ENCODE data around the gene HP1BP3. TPM values are rescaled to one million over a fixed set of nuclear protein-coding genes. Genes with fewer than 3 reads are reported as not detected.

The HP1BP3 gene
- total RNA-seq, 1 donor from 2014 or later, result 267 TPM

DNA sequence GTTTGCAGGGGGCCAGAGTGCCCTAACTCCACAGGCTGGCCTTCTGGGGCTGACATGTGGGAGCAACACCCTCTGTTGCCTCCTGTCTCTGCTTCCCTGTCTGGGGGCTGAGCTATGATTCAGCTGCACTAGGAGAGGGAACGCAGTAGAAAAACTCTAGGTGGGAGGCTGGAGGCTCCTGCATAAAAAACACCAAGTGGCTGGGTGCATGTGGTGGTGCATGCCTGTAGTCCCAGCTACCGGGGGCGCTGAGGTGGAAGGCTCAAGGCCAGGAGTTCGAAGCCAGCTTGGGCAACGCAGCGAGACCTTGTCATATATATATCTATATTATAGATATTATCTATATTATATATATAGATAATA is 74.9 kb downstream of the HP1BP3 start:
- intact Hi-C loops (cut with micrococcal nuclease), result no loop called here

- intact Hi-C loops (cut with micrococcal nuclease), result no loop called here
These were observed 75.6 kb downstream of the HP1BP3 start for GRCh38 chr1:20711285-20712214.

GRCh38 chr1:20710469-20711284 is 76.4 kb downstream of the HP1BP3 start:
- intact Hi-C loops (cut with micrococcal nuclease), result no loop called here

DNA sequence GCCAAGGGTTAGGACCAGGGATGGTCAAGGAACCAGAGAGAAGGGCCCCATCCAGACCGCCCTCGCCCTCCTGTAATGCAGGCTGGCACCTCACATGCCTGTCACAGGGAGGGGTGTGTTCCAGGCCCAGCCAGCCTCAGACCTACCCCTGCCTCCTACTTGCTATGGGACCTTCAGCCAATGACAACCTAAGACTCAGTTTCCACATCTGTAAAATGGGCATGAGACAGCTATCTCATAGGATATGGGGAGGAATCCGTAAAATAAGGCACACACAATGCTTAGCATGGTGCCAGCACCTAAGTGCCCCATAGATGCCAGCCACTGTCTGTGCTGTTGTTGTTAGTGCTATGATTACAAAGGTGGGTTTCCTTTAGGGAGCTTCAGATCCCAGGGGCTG is 77.2 kb downstream of the HP1BP3 start:
- intact Hi-C loops (cut with micrococcal nuclease), result no loop called here

DNA sequence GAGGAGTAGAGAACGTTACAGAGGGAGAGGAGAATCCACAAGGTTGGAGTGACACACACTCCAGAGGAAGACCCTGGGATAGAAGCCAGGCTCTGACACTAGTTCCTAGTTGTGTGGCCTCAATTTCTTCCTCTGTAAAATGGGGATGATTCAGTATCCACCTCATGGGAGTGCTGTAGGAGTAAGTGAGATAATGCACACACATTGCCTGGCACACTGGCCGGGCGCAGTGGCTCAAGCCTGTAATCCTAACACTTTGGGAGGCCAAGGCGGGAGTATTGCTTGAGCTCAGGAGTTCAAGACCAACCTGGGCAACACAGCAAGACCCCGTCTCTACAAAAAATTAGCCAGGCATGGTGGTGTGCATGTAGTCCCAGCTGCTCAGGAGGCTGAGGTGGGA is 78.2 kb downstream of the HP1BP3 start:
- intact Hi-C loops (cut with micrococcal nuclease), result no loop called here

DNA sequence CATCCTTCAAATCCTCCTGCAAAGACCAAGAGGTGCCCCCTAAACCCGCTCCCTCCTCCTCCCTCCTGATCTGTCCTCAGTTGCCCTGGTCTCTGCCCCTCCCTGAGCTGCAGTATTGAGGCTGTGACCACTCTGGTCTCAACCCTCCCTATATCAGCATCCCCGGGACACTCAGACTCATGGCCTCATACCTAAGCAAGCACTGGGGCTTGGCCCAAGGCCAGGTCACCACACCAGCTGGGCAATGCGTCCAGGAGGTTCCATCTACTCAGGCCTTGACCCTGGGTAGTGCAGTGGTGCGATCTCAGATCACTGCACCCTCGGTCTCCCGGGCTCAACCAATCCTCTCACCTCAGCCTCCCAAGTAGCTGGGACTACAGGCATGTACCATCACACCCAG is 79.0 kb downstream of the HP1BP3 start:
- intact Hi-C loops (cut with micrococcal nuclease), result no loop called here

DNA sequence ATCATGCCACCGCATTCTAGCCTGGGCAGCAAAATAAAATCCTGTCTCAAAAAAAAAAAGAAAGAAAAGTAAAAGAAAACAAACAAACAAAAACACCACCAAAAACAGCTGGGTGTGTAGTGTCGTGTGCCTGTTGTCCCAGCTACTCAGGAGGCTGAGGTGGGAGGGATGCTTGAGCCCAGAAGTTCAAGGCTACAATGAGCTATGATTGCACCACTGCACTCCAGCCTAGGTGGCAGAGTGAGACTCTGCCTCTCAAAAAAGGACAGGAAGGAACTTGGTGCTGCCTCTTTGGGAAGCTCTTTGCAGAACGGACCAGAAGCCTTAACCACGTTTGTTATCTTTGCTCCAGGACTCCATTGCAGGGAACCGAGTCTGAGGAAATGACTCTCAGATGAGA is 80.3 kb downstream of the HP1BP3 start:
- intact Hi-C loops (cut with micrococcal nuclease), result no loop called here

GRCh38 chr1:20705203-20705755 is 81.8 kb downstream of the HP1BP3 start:
- intact Hi-C loops (cut with micrococcal nuclease), result no loop called here

- intact Hi-C loops (cut with micrococcal nuclease), result no loop called here
These were observed 82.5 kb downstream of the HP1BP3 start for GRCh38 chr1:20704390-20705202.

DNA sequence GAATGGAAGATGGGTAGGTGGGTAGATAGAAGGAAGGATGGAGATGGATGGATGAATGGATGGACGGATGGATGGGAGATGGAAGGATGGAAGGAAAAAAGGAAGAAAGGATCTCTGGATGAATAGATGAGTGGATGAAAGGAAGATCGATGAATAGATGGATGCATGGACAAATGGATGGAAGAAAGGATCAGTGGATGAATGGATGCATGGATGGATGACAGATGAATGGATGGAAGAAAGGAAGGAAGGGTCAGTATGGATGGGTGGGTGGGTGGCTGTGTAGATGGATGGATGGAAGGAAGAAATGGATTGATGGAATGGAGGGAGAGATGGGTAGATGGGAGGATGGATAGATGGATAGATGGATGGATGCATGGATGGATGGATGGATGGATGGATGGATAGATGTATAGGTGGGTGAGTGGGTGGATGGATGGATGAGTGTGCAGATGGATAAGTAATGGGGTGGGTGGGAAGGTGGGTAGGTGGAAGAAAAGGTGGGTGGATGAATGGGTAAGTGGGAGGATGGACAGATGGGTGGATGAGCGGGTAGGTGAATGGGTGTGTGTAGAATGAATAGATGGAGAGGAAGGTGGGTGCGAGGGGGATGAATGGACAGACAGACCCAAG is 83.9 kb downstream of the HP1BP3 start:
- intact Hi-C loops (cut with micrococcal nuclease), result no loop called here

GRCh38 chr1:20702416-20702815 is 84.7 kb downstream of the HP1BP3 start:
- intact Hi-C loops (cut with micrococcal nuclease), result no loop called here

DNA sequence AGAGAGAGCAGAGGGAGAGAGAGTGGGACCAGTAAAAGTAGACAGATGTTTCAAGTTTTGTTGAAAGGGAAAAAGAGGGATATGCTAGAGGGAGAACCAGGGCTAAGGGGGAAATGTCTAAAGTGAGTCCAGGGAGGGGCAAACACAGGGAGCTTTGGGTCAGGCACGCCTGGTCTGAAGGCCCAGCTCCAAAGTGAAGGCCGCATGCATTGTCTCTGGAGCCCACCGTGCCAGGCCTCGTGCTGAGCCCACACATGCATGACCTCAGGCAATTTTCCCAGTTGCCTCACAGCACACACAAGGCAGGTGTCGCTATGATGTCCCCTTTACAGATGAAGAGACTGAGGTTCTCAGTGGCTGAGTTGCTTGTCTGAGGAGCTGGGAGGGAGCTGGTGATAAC is 85.3 kb downstream of the HP1BP3 start:
- intact Hi-C loops (cut with micrococcal nuclease), result no loop called here

DNA sequence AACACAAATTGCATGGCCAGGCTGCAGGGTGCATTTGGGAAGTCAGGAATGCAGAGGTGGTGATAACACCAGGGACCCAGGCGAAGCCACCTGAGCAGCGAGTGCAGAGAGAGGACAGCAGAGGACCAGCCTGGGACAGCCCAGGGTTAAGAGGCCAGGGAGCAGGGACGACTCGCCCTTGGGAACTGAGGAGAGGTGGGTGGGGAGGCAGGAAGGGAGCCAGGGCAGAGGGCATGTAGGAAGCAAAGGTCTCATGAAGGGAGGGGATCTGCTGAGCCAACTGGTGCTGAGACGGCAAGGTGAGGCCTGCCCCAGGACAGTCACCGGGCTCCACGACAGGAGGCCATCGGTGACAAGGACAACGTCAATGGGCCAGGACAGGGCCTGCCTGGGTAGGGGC is 85.7 kb downstream of the HP1BP3 start:
- intact Hi-C loops (cut with micrococcal nuclease), result no loop called here

DNA sequence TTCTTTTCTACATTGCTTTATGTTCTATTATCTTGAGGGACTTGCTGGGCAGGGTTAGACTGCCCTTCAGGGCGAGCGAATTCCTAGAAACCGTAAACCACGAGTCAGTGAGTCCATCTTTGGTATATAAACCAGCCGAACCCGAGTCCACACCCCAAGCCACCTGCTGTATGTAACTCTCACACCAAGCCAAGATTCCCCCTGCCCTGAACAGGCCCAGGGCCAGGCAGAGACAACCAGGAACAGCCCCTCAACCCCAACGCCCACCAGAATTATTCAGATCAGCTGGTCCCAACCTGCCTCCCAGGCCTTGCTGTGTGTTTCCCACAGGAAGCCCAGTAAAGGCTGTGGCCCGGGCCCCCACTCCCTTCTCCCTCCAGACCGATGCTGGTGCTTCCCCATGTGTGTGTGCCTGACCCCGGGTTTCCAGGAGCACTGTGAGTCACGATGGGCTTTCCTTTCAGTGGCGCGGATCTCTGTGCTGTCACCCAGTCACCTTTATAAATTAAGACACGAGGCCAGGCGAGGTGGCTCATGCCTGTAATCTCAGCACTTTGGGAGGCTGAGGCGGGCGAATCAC is 86.4 kb downstream of the HP1BP3 start:
- intact Hi-C loops (cut with micrococcal nuclease), result no loop called here

DNA sequence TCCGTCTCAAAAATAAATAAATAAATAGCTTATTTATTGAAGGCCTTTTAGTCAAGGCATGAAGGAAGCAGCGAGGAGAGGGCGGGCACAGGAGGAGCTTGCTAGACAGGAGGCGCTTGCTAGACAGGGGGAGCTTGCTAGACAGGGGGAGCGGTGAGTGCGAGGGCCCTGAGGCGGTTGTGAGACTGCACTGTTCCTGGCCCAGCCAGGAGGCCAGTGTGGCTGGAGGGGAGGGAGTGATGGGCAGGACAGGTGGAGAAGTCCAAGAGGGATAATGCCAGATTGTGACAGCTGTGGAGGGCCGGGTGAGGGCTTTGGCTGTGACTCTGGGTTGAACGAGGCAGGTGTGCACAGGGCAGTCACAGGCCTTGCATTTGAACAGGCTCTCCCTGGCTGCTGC is 87.5 kb downstream of the HP1BP3 start:
- intact Hi-C loops (cut with micrococcal nuclease), result no loop called here

GRCh38 chr1:20698195-20698910 is 88.8 kb downstream of the HP1BP3 start:
- intact Hi-C loops (cut with micrococcal nuclease), result no loop called here

GRCh38 chr1:20697563-20697962 is 89.5 kb downstream of the HP1BP3 start:
- intact Hi-C loops (cut with micrococcal nuclease), result no loop called here

- intact Hi-C loops (cut with micrococcal nuclease), result loop anchor here (1.0 kb wide), 3 partner anchors 35 to 499 kb away; partner anchors contain the start of gene DDOST
These were observed 90.4 kb downstream of the HP1BP3 start for GRCh38 chr1:20696397-20697333.

- intact Hi-C loops (cut with micrococcal nuclease), result no loop called here
These were observed 91.6 kb downstream of the HP1BP3 start for GRCh38 chr1:20695515-20695914.

Data from T-helper 1 cell treated with Interleukin-12 subunit alpha and Interleukin-12 subunit beta and Interleukin-4 antibody, amounts not matched to agents 30 ng/mL and 1 ng/mL, for 36 hours (primary cell).